Stimulated activated CD8-positive, alpha-beta memory T cell treated with anti-CD3 and anti-CD28 coated beads, Interleukin-4, amount 100 ng/mL, for 1 hour (primary cell): ENCODE results near the gene ESR1.

Experiments
- DNase-seq, 2 donors: peaks; one replicate each; pipeline ENCODE4 v3.0.0-alpha.2; 2020; ENCODE audit warnings: low read depth in 2 of 2, low spot score in 1 of 2

ESR1 gene

GRCh38 chr6:152167641-152168603 lies 360.4 kb downstream of the ESR1 start:
- DNase-seq, result no peak

GRCh38 chr6:152170313-152170701 lies 362.8 kb downstream of the ESR1 start:
- no peak for DNase-seq

GRCh38 chr6:152170702-152171667 lies 363.5 kb downstream of the ESR1 start:
- no peak for DNase-seq

GRCh38 chr6:152173321-152173720 lies 365.8 kb downstream of the ESR1 start:
- no peak for DNase-seq

DNA sequence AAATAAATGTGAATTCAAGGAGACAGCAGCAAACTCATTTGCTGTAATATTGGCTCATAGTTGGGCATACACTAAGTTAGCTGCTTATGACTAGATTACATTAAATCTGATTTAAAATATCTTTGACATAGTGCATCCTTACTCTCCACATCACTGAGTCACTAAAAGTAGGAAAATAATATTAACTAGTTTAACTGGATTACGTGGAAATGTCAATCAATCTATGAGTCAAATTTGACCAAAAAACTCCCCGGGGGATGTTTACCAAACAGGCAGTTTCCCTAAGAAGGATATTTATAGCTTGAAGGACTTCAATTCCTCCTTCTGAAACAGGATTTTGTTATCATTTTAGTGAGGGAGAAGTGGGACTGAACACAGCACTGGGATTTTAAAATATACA lies 366.5 kb downstream of the ESR1 start:
- no peak for DNase-seq

- DNase-seq, result no peak
These were observed 368.8 kb downstream of the ESR1 start for GRCh38 chr6:152176268-152176667.
